Sigmoid colon (tissue), 7 donors: ENCODE measurements around the gene EPHB1. TPM values are rescaled to one million over a fixed set of nuclear protein-coding genes. Genes with fewer than 3 reads are reported as not detected.

Experiments used
- DNase-seq: peaks from one replicate; pipeline ENCODE4 v3.0.0-alpha.2; 2019
- H3K27ac ChIP-seq, 4 donors: fragments of 200-600 bp; sonication (generic); one replicate each; pipeline ENCODE4 v1.5.1; 2016 to 2019; ENCODE audit warnings: mild to moderate bottlenecking in 1 of 4
- H3K27me3 ChIP-seq, 3 donors: fragments of 200-600 bp; sonication (generic); one replicate each; pipeline ENCODE4 v1.5.1; 2019; ENCODE audit warnings: mild to moderate bottlenecking in 1 of 3
- H3K36me3 ChIP-seq, 4 donors: fragments of 200-600 bp; sonication (generic); one replicate each; pipeline ENCODE4 v1.5.1; 2016 to 2019
- H3K4me1 ChIP-seq, 4 donors: fragments of 200-600 bp; sonication (generic); one replicate each; pipeline ENCODE4 v1.5.1; 2017 to 2019
- H3K4me3 ChIP-seq, 4 donors: fragments of 200-600 bp; sonication (generic); one replicate each; pipeline ENCODE4 v1.5.1; 2017 to 2019; ENCODE audit warnings: mild to moderate bottlenecking in 2 of 4, moderate library complexity in 1 of 4
- H3K9me3 ChIP-seq, 4 donors: fragments of 200-600 bp in 3 of 4; sonication (generic) in 3 of 4; one replicate each; pipeline versions ENCODE4 v1.5.1 to v1.6.1; 2013 to 2019
- EP300 ChIP-seq, 4 donors: sonication (generic); formaldehyde crosslinking; IDR thresholded peaks; one replicate each; pipeline ENCODE4 v1.6.1; 2017; ENCODE audit warnings: antibody characterized with exemption in 4 of 4
- POLR2A ChIP-seq, 2 donors: fragments of 450-650 bp; IDR thresholded peaks; one replicate each; pipeline ENCODE4 v1.6.1; 2016; ENCODE audit warnings: antibody characterized with exemption in 2 of 2, mild to moderate bottlenecking in 2 of 2, moderate library complexity in 2 of 2
- POLR2AphosphoS5 ChIP-seq, 4 donors: sonication (generic); formaldehyde crosslinking; IDR thresholded peaks; one replicate each; pipeline ENCODE4 v1.6.1; 2017; ENCODE audit warnings: antibody characterized with exemption in 4 of 4
- WGBS, 2 donors: extraction: QIAGEN DNeasy Blood & Tissue Kit; methylation state at CpG; one replicate each; pipeline ENCODE4 v1.1.7; 2013; 5-methylcytosine and 5-hydroxymethylcytosine counted together
- intact Hi-C: fragments of 100-400 bp; cut with DNase I; formaldehyde crosslinking; loops from one replicate; pipeline ENCODE4 v1.15.1; 2023
- polyA plus RNA-seq, 3 donors: library from polyadenylated mRNA; stranded (reverse); fragments of 200-250 nt; gene quantifications; one replicate each; pipeline ENCODE4 v1.2.3, GENCODE V29; 2013
- total RNA-seq, 4 donors: library from RNA; depleted of rRNA; stranded (reverse); fragments of >200 nt; gene quantifications; one replicate each; pipeline ENCODE4 v1.1.0, GENCODE V29; 2016
- TF ChIP-seq, protein P1 (sequence below), 4 experiments: fragments of 450-650 bp in 3 of 4; fragments of 200-600 bp in 1 of 4; IDR thresholded peaks; one replicate each; pipeline ENCODE4 v1.5.1; 2016 to 2019; ENCODE audit warnings: antibody characterized with exemption in 4 of 4, mild to moderate bottlenecking in 3 of 4, moderate library complexity in 2 of 4
- donor health status: healthy with polysubstance abuse.
- donor health status: Bipolar disorder and iron deficiency.
- donor health status: healthy.

EPHB1 gene
- total and polyA plus RNA-seq, 7 donors: 0.29 to 17.3 (median 3.6) TPM; not detected in 2

DNA sequence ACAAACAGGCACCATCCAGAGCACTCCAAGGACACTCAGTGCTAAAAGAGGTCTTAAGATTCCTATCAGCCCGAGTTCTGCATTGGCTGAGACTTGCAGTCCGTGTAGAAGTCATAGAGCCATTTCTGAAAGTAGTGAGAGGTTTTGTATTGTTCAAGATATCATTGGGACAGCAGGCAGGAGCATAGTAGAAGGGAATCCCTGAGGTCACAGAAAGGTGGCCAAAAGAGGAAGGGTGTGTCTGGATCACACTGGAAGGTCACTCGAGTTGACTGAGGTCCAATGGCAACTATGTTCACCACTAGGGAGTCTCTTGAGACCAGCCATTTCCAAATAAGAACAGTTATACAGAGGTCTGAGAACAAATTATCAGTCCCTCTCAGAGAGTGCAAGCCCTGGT lies 468.3 kb downstream of the EPHB1 start:
- Histone ChIP-seq H3K9me3 (no peaks in the 10 kb centered on the region), H3K4me1 (no peaks in the 10 kb centered on the region), H3K27ac (no peak overlapping the region), H3K36me3 (peaks cover 0 to 6% (median 0%) of the 10 kb centered on the region in 4 donors), H3K4me3 (no peak overlapping the region), H3K27me3 (no peaks in the 10 kb centered on the region)
- 75 to 79% methylated on average over 3 of the region's 3 CpGs for WGBS, 2 donors
- TF ChIP-seq, protein P1, sequence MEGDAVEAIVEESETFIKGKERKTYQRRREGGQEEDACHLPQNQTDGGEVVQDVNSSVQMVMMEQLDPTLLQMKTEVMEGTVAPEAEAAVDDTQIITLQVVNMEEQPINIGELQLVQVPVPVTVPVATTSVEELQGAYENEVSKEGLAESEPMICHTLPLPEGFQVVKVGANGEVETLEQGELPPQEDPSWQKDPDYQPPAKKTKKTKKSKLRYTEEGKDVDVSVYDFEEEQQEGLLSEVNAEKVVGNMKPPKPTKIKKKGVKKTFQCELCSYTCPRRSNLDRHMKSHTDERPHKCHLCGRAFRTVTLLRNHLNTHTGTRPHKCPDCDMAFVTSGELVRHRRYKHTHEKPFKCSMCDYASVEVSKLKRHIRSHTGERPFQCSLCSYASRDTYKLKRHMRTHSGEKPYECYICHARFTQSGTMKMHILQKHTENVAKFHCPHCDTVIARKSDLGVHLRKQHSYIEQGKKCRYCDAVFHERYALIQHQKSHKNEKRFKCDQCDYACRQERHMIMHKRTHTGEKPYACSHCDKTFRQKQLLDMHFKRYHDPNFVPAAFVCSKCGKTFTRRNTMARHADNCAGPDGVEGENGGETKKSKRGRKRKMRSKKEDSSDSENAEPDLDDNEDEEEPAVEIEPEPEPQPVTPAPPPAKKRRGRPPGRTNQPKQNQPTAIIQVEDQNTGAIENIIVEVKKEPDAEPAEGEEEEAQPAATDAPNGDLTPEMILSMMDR (IDR thresholded peaks at IDR 0.05): no peak
- TF ChIP-seq POLR2AphosphoS5 (IDR thresholded peaks at IDR 0.05) (no peak), POLR2A (IDR thresholded peaks at IDR 0.05) (no peak), EP300 (IDR thresholded peaks at IDR 0.05) (no peak)
- DNase-seq: no peak
- intact Hi-C loops: no loop called here

DNA sequence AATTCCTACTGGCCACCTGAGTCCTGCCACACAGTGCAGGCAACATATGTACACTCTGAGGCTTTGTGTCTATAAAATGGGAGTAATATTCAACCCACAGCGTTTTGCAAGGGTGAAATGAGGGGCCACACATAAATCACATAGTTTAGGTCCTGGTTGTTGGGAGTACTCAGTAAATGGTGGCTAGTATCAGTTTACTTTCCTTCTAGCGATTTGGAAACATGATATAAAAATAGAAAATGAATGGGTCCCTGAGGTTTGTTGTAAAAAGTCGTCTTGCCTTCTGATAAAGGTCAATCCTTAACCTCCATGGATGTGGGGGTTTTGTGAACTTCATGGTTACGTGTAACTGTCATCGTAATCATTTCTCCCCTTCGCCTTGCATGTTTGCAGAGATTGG lies 472.4 kb downstream of the EPHB1 start:
- intact Hi-C loops: no loop called here
- Histone ChIP-seq H3K9me3 (no peaks in the 10 kb centered on the region), H3K36me3 (no peaks in the 10 kb centered on the region), H3K27me3 (no peaks in the 10 kb centered on the region), H3K4me1 (no peaks in the 10 kb centered on the region), H3K4me3 (no peak overlapping the region), H3K27ac (no peak overlapping the region)
- no peak for DNase-seq
- WGBS, 2 donors: 69 to 80% methylated on average over 6 of the region's 6 CpGs
- TF ChIP-seq, protein P1 (IDR thresholded peaks at IDR 0.05): no peak
- TF ChIP-seq POLR2A (IDR thresholded peaks at IDR 0.05) (no peak), EP300 (IDR thresholded peaks at IDR 0.05) (no peak), POLR2AphosphoS5 (IDR thresholded peaks at IDR 0.05) (no peak)

DNA sequence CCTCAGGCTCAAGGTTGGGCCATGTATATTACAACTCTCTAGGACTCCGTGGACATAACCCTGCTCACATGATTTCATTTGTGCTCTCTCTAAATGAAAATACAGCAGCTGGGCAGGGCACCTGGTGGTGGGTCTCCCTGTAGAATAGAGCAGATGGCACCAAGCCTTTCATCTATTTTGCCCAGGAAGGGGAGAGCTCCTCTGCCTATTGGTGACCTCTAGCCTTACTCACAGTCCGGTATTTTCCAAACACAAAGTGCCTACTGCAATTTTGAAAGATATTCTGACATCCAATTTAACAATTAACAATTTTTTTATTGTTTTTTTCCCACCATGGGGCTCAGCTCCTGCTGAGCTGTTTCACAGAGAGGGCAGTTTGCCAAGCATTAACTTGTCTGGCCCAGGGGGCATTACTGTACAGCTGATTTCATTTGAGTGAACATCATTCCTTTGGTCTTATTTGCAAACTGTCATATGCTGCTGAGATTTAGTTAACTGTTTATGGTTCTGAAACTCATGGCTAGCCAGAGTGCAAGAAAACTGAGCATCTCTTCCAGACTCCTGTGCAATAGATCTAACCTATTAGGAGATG lies 474.0 kb downstream of the EPHB1 start:
- TF ChIP-seq POLR2AphosphoS5 (IDR thresholded peaks at IDR 0.05) (no peak), EP300 (IDR thresholded peaks at IDR 0.05) (no peak), POLR2A (IDR thresholded peaks at IDR 0.05) (no peak)
- TF ChIP-seq, protein P1 (IDR thresholded peaks at IDR 0.05): no peak
- 55 to 76% methylated on average over 2 of the region's 2 CpGs for WGBS, 2 donors
- intact Hi-C loops: no loop called here
- no peak for DNase-seq
- no peaks in the 10 kb centered on the region for H3K36me3 ChIP-seq
- no peak overlapping the region for H3K27ac ChIP-seq
- no peaks in the 10 kb centered on the region for H3K9me3 ChIP-seq
- H3K4me1 ChIP-seq: no peaks in the 10 kb centered on the region
- no peak overlapping the region for H3K4me3 ChIP-seq
- H3K27me3 ChIP-seq: no peaks in the 10 kb centered on the region

DNA sequence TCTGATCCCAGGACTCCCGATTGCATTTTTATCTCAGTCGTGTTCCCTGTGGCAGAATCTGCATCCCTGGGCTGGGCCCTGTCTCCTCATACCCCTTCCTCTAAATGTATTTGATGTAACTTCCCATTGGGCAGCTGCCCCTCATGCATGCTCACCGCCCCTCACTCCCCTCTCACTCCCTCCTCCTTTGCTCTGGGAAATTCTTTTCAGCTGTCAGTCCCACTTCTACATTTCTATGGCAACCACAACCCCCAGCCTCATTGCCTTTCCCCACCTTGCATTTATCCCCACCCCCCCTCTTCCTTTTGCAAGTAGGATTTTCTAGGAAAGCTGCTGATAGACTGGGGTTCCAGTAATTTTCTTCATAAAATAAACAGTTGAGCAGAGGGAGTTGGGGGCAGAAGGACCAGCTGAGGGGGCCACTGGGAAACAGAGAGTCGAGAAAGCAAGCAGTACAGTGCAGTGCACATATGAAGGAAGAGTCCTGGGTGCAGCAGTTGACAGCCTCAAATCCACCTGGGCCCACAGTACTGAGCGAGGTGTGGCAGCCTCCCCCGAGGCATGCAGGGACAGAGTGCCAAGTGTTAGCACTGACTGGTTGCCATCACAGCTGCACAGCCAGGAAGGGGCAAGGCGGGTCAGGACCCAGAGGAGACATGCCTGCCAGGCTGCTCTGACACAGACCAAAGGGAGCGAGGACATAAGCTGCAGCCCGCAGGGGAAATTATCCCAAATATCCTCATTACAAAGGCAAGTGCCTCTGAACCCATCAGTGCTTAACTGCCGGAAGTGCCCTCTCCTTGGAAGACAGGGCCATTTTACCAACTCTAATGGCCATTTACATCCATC lies 476.3 kb downstream of the EPHB1 start:
- no peaks in the 10 kb centered on the region for H3K4me1 ChIP-seq
- TF ChIP-seq POLR2A (IDR thresholded peaks at IDR 0.05) (no peak), POLR2AphosphoS5 (IDR thresholded peaks at IDR 0.05) (no peak), EP300 (IDR thresholded peaks at IDR 0.05) (no peak)
- TF ChIP-seq, protein P1 (IDR thresholded peaks at IDR 0.05): no peak
- H3K4me3 ChIP-seq: no peak overlapping the region
- intact Hi-C loops: no loop called here
- no peak for DNase-seq
- no peak overlapping the region for H3K27ac ChIP-seq
- WGBS, 2 donors: 67 to 72% methylated on average over 10 of the region's 10 CpGs
- H3K9me3 ChIP-seq: no peaks in the 10 kb centered on the region
- no peaks in the 10 kb centered on the region for H3K27me3 ChIP-seq
- no peaks in the 10 kb centered on the region for H3K36me3 ChIP-seq
